ENCODE results near the gene STK10.
"Not testable (repeated sequence)": the region's sequence is repeated elsewhere in the genome, so short reads cannot be mapped to it uniquely, and the experiment has no call there.

The STK10 gene

GRCh38 chr5:172049226-172049796 lies 138.7 kb downstream of the STK10 start:
- DNase-seq = no peak

GRCh38 chr5:172048539-172049101 lies 139.4 kb downstream of the STK10 start:
- no peak for DNase-seq

GRCh38 chr5:172048170-172048422 lies 139.9 kb downstream of the STK10 start:
- no peak for DNase-seq

DNA sequence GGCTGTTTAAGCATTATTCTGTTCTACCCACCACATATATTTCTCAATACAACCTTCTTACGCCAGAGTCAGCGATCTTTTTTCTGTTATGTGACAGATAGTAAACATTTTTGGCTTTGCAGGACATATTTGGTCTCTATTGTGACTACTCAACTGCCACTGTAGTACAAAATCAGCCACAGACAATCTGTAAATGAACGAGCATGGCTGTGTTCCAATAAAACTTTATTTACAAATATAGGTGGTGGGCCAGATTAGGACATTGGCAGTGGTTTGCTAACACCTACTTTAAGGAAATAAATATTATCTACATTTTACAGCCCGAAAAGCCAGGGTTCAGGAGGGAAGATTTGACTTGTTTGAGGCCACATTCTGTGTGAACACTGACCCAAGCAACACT lies 141.4 kb downstream of the STK10 start:
- no peak for DNase-seq

DNA sequence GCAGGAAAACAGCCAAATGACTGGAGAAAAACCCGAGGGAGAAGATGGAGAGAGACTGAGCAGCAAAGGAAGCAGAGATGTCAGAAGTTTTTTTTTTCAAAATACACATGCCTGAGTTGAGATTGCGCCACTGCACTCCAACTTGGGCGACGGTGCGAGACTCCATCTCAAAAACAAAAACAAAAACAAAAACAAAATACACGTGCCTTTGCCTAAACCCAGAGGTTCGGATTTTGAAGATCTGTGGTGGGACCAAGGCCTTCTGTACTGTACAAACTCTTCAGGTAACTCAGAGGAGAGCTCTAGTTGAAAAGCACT lies 142.8 kb downstream of the STK10 start:
- no peak for DNase-seq

DNA sequence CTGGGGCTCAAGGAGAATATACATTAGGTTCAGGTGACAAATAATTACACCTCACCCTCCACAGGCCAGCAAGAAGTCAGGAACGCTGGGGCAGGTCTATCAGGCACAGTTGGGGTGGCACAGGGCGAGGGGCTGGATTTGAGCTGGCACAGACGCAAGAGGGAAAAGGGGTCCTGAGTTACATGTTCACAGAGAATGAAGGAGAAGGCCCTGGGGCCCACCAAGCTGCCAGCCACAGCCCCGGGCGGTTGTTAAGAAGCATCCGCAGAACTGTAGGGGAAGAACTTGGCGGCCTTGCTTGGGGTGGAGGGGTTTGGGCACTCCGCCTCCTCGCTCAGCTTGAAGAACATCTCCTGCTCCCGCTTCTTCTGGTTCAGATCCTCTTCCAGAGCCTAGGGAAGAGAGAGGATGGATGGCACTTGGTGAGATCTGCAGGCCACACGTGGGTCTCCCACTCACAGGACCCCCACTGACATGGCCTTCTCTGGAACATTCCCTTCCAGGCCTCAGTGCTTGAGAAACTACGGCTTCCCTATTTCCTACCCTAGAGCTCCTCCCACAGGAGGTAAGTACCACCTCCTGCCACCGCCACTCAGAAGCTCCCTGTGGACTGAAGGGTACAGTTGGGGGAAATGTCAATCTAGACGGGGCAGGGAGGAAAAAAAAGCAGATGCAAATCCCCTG lies 143.3 kb downstream of the STK10 start:
- DNase-seq = no peak

- no peak for DNase-seq
Measured at GRCh38 chr5:172043865-172044264, 144.2 kb downstream of the STK10 start.

DNA sequence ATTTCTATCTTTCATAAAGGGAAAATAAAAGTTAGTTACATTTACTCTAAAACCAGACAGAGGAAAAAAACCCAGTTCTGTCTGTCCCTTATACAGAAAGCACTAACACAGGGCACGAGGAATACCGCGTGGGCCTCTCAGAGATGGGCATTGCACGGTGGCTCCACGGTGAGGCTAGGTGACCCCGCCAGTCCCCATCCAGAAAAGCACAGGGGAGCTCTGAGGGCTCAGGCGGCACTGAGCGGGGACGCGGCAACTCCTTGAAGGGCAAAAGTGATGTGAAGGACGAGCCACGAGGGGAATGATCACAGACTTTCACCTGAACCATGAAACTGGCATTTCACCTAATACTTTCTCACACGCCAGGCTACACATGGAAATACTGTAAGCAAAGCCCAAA lies 145.8 kb downstream of the STK10 start:
- no peak for DNase-seq

GRCh38 chr5:172038167-172038566 lies 149.9 kb downstream of the STK10 start:
- no peak for DNase-seq

- no peak for DNase-seq
Measured at GRCh38 chr5:172035049-172035448, 153.0 kb downstream of the STK10 start.

DNA sequence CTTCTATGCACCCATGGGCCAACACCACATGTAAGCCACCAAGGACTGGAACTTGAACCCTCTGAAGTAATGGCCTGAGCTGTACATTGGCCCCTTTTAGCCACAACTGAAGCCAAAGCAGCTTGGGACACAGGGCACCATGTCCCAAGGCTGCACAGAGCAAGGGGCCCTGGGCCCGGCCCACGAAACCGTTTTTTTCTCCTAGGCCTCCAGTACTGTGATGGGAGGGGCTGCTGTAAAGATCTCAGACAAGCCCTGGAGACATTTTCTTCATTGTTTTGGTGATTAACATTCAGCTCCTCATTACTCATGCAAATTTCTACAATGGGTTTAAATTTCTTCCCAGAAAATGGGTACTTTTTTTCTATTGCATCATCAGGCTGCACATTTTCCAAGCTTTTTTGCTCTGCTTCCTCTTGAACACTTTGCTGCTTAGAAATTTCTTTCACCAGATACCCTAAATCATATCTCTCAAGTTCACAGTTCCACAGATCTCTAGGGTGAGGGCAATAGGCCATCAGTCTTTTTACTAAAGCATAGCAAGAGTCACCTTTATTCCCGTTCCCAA lies 156.0 kb downstream of the STK10 start:
- no peak for DNase-seq

GRCh38 chr5:172029876-172030275 lies 158.1 kb downstream of the STK10 start:
- DNase-seq = no peak

DNA sequence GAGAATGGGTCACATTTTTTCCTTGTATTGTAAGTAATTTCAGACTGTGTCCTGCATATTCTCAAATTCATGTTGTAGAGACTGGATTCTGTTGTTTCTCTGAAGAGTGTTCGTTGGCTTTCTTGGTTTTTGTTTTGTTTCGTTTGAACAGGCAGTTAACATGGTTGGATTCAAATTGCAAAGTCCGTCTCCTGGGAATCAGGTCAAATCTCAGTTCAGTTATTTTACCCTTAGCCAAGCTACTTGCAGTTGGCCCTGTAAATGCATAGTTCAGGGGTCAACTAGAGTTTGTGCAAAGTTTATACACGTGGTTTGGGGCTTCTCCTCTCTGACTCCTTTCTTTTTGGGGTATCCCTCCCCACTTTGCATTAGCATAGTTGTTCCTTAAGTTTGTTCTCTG lies 159.9 kb downstream of the STK10 start:
- DNase-seq = no peak

GRCh38 chr5:172020110-172020786 lies 167.8 kb downstream of the STK10 start:
- not testable (repeated sequence) for DNase-seq

DNA sequence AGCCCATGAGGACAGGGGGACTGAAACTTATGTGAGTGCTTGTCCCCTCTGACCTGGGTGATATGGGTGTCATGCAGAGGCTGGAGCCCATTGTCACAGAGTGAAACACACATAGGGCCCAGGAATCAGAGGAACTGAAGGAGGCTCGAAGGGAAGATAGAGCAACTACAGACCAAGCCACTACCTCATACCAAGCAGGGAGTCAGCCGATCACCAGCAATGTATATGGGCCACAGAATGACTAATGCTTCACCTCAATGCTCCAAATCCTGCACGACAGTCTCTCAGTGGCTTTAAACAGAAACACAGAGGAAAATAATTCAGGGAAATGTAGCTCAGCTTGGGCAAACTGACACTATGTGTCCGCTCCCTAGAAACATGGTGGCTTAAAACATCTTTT lies 172.7 kb downstream of the STK10 start:
- DNase-seq = no peak

- no peak for DNase-seq
Measured at GRCh38 chr5:172010278-172010677, 177.7 kb downstream of the STK10 start.

DNA sequence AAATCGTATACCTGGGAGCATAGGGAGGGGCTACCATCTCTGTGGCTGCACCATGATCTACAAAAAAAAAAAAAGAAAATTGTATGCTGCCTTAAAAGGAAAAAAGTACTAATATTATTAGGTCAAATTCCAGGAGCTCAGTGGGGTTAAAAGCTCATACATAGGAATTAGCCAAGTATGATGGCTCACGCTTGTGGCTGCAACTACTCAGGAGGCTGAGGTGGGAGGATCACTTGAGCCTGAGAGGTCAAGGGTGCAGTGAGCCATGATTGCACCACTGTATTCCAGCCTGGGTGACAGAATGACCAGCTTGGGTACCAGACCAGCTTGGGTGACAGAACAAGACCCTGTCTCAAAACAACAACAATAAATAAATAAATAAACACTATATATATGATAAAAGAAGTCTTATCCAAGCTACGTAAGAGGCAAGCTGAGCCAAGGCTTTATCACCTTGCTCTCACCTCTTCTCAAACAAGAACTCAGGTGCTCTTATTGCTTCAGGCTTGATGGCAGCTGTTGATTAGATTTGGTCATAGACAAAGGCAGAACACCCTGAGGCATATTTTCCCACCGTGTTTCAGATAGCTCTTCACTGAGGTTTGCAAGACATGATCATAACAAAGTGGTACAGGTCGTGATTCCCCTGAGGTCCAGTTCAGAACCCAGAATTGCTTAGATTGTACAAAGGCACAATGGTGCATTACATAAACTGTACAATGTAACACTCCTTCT lies 178.3 kb downstream of the STK10 start:
- no peak for DNase-seq

- DNase-seq = no peak
Measured at GRCh38 chr5:172008689-172009141, 179.3 kb downstream of the STK10 start.

DNA sequence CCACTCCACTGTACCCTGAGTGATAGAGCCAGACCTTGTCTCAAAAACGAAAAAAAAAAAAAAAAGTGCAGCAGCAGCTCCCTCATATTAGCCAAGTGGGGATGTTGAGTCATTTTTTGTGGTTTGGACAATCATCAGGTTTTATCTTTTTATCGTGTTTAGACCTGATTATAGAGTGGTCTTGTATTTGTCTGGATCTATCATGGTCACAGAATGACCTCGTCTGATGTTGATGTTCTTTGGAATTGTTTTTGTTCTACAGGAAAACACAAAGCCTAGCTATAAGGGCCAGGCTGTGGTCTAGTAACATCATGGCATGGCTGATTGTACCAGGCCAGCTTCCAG lies 179.9 kb downstream of the STK10 start:
- no peak for DNase-seq

GRCh38 chr5:172007175-172008110 lies 180.6 kb downstream of the STK10 start:
- no peak for DNase-seq

DNA sequence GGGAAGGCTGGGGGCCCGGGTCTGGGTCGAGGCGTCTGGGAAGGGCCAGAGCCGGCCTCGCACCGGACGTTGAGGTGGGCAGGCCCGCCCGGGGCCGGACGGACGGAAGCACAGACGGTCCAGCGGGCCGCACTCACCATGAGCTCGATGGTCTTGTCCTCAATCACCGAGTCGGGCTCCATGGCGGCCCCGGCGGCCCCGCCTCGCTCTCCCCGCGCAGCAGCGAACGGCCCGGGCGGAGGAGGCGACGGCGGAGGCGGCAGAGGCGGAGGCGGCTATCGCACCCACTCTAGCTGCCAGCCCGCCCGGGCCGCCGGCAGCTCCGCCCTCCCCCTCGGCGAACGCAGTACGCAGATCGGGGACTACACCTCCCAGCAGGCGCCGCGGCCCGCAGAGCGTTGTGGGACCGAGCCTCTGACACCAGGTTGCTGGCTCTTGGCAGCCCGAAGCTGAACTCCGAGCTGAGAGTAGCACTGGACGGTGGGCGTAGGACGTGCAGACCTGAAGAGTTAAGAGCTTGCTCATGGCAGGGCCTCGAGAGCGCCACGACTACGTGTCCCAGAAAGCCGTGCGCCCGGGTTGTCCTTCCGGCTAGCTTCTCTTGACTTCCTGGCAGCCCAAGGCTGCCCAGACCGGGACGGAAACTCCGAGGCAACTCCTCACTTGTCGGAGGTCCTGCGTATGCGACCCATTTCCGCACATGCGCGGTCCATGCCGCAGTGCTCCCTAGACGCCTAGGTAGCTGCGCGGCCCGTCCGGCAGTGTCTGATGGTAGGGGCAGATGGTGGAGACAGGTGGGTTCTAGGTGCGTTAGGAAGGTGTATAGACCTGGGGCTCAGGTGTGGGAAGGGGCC lies 181.5 kb downstream of the STK10 start, which contains the start of gene FBXW11:
TSS of gene FBXW11 (minus strand) at position 318 of the 854 bp plus-strand sequence. CDS start at position 182, 136 bp downstream.
- DNase-seq = peak; percentile 94
